GM12878 (cell line): ENCODE data around the gene SLF2. TPM values are rescaled to one million over a fixed set of nuclear protein-coding genes. Genes with fewer than 3 reads are reported as not detected.

Experiments used
- ATAC-seq: fragments of 200-7000 bp; cut with Tn5 transposase; 3 replicates; pipeline ENCODE4 v1.9.1; 2020; ENCODE audit warnings: mild to moderate bottlenecking, moderate library complexity
- BruUV-seq: library from RNA; stranded (reverse); fragments of 400-500 nt; replicated peaks from 2 replicates; lab custom pipeline; 2021; lab: Mats Ljungman, UMichigan
- CTCF ChIA-PET: fragments of 300-600 bp; sonication (Branson Sonifier 250); formaldehyde crosslinking; extraction: SDS; loops from one replicate; lab custom pipeline; 2021; ENCODE audit warnings: inconsistent platforms; lab: Yijun Ruan, JAX
- POLR2A ChIA-PET: fragments of 350-600 bp; formaldehyde crosslinking; extraction: SDS; loops from one replicate; lab custom pipeline; 2021; ENCODE audit warnings: inconsistent platforms; lab: Charles Lee
- RAD21 ChIA-PET: fragments of 300-600 bp; sonication (Branson Sonifier 250); formaldehyde crosslinking; loops from one replicate; lab custom pipeline; 2023; ENCODE audit warnings: antibody characterized with exemption; ENCODE audit not compliant: unreplicated experiment; lab: Charles Lee
- SMC1A ChIA-PET: fragments of 300-600 bp; sonication (Branson Sonifier 250); formaldehyde crosslinking; loops from one replicate; lab custom pipeline; 2023; ENCODE audit not compliant: unreplicated experiment, uncharacterized antibody; lab: Charles Lee
- DNase-seq: peaks from one replicate; pipeline ENCODE4 v3.0.0-alpha.2; 2011; ENCODE audit warnings: low read depth, low spot score
- FAIRE-seq: peaks from 3 replicates; lab custom pipeline; 2011; peaks lifted over from hg19 to GRCh38; lab: Jason Lieb, UNC
- H2AFZ ChIP-seq: 2 replicates; pipeline ENCODE4 v1.6.0; 2011; ENCODE audit warnings: low read depth, low read length, control low read depth; ENCODE audit not compliant: control insufficient read depth
- H3K27ac ChIP-seq: 2 replicates; pipeline ENCODE4 v1.5.1; 2011; ENCODE audit warnings: control low read depth; ENCODE audit not compliant: control insufficient read depth, insufficient read depth
- H3K27me3 ChIP-seq, 2 experiments: replicated peaks in 1 of 2; 2 replicates each; pipeline versions ENCODE4 v1.6.0 to v1.6.1; 2011; ENCODE audit warnings: low read length in 1 of 2; ENCODE audit not compliant: control insufficient read depth in 2 of 2, insufficient read depth in 2 of 2
- H3K36me3 ChIP-seq, 2 experiments: 2 replicates each; pipeline ENCODE4 v1.5.1; 2011; ENCODE audit warnings: low read length in 1 of 2; ENCODE audit not compliant: control insufficient read depth in 2 of 2, insufficient read depth in 2 of 2
- H3K4me1 ChIP-seq: 2 replicates; pipeline ENCODE4 v1.6.1; 2011; ENCODE audit warnings: mild to moderate bottlenecking, low read length, moderate library complexity, mixed read lengths; ENCODE audit not compliant: control insufficient read depth, insufficient read depth
- H3K4me2 ChIP-seq: 2 replicates; pipeline ENCODE4 v1.6.0; 2011; ENCODE audit warnings: control low read depth; ENCODE audit not compliant: control insufficient read depth, insufficient read depth
- H3K4me3 ChIP-seq: fragments of 200-600 bp; sonication (generic); 2 replicates; pipeline ENCODE4 v1.5.1; 2016
- H3K79me2 ChIP-seq: 2 replicates; pipeline ENCODE4 v1.6.0; 2011; ENCODE audit warnings: low read length; ENCODE audit not compliant: control insufficient read depth, insufficient read depth
- H3K9ac ChIP-seq: 2 replicates; pipeline ENCODE4 v1.8.0; 2011; ENCODE audit warnings: low read length, control low read depth, mixed read lengths; ENCODE audit not compliant: control insufficient read depth, insufficient read depth
- H3K9me3 ChIP-seq: replicated peaks from 3 replicates; pipeline ENCODE4 v1.5.1; 2011; ENCODE audit warnings: mild to moderate bottlenecking, low read length; ENCODE audit not compliant: control insufficient read depth, insufficient read depth
- H4K20me1 ChIP-seq: 2 replicates; pipeline ENCODE4 v1.6.0; 2011; ENCODE audit not compliant: control insufficient read depth, insufficient read depth
- BHLHE40 ChIP-seq, 2 experiments: fragments of 450-650 bp in 1 of 2; IDR thresholded peaks; 2 replicates each; pipeline ENCODE4 v1.6.1; 2011 to 2017; ENCODE audit warnings: low read depth in 2 of 2, borderline replicate concordance in 1 of 2, improper control_type of control experiment in 1 of 2, low read length in 1 of 2, mild to moderate bottlenecking in 1 of 2
- DPF2 ChIP-seq: fragments of 450-650 bp; IDR thresholded peaks from 2 replicates; pipeline ENCODE4 v1.6.1; 2017; ENCODE audit warnings: mild to moderate bottlenecking
- MAX ChIP-seq: IDR thresholded peaks from 2 replicates; pipeline ENCODE4 v1.6.1; 2012; ENCODE audit warnings: low read depth, low read length, improper control_type of control experiment
- RB1 ChIP-seq: fragments of 450-650 bp; formaldehyde crosslinking; IDR thresholded peaks from 2 replicates; pipeline ENCODE4 v1.6.1; 2017; ENCODE audit warnings: mild to moderate bottlenecking, borderline replicate concordance
- ZBTB11 ChIP-seq: fragments of 450-650 bp; formaldehyde crosslinking; IDR thresholded peaks from 2 replicates; pipeline ENCODE4 v1.5.0; 2022; ENCODE audit warnings: mild to moderate bottlenecking, missing genetic modification characterization
- ZNF217 ChIP-seq: fragments of 450-650 bp; IDR thresholded peaks from 2 replicates; pipeline ENCODE4 v1.6.1; 2017; ENCODE audit warnings: antibody characterized with exemption, mild to moderate bottlenecking
- WGBS: methylation state at CpG from one replicate; pipeline ENCODE4 v1.1.6; 2016; ENCODE audit warnings: low lambda C conversion rate; ENCODE audit not compliant: insufficient replicate concordance, insufficient coverage; ENCODE audit errors: missing lambda C conversion rate; 5-methylcytosine and 5-hydroxymethylcytosine counted together
- in situ Hi-C: fragments of 300-500 bp; cut with MboI; formaldehyde crosslinking; loops from 9 replicates; pipeline ENCODE4 v1.14.3; 2018; ENCODE audit warnings: mixed read lengths
- intact Hi-C: fragments of 100-400 bp; cut with micrococcal nuclease; formaldehyde crosslinking; loops from one replicate; pipeline ENCODE4 v1.14.2; 2022; ENCODE audit not compliant: unreplicated experiment
- polyA plus RNA-seq, 11 experiments: library from polyadenylated mRNA; depleted of rRNA in 4 of 11; unstranded in 6 of 11; stranded (reverse) in 5 of 11; fragments of >200 nt; fragmentation: Nextera tagmentation in 4 of 11; fragmentation: Illumina TruSeq in 1 of 11; extraction: Ambion mirVana in 4 of 11; extraction: Trizol in 1 of 11; gene quantifications; 1 replicate in 1 of 11; 2 replicates in 10 of 11; pipeline versions ENCODE4 v1.2.1 to v1.2.3, GENCODE V29; 2011 to 2016; ENCODE audit warnings: inconsistent platforms in 2 of 11, missing spikeins in 2 of 11, low read depth in 1 of 11
- total RNA-seq, 4 experiments: library from RNA; depleted of rRNA in 3 of 4; stranded (reverse); fragments of >200 nt in 3 of 4; fragmentation: Illumina TruSeq in 1 of 4; extraction: Trizol in 1 of 4; gene quantifications; 2 replicates each; pipeline versions ENCODE4 v1.2.1 to v1.2.3, GENCODE V29; 2013 to 2021

The SLF2 gene
- total and polyA plus RNA-seq, 10 of the 15 experiments (the other 5 are each of a cell fraction or from before 2014, with no cell fraction given): 3.0 to 25.2 (median 17.9) TPM

GRCh38 chr10:100864036-100864885 lies 48.5 kb upstream of the SLF2 start:
- FAIRE-seq (no peak), DNase-seq (no peak), ATAC-seq (no peak)
- 54% methylated on average over 24 of the region's 24 CpGs for WGBS
- in situ Hi-C loops: no loop called here
- CTCF ChIA-PET: no interaction called here
- no peak overlapping the region for H3K4me2 ChIP-seq
- no peaks in the 10 kb centered on the region for H3K9me3 ChIP-seq
- H3K36me3 ChIP-seq: no peaks in the 10 kb centered on the region
- TF ChIP-seq RB1 (no peak), ZBTB11 (CRISPR knock-in tag) (no peak), DPF2 (no peak), BHLHE40 (IDR thresholded peaks at IDR 0.05; ENCODE audit: borderline replicate concordance in 1 of 2, low read depth in 2 of 2, low read length in 1 of 2) (no peak), ZNF217 (no peak), MAX (no peak)
- intact Hi-C loops: no loop called here
- RAD21 ChIA-PET: no interaction called here
- H3K79me2 ChIP-seq: no peaks in the 10 kb centered on the region
- no peak overlapping the region for H3K9ac ChIP-seq
- BruUV-seq: no TSS peak
- H3K27ac ChIP-seq: no peak overlapping the region
- no peak overlapping the region for H2AFZ ChIP-seq
- H3K27me3 ChIP-seq: peaks cover 4 to 12% of the 10 kb centered on the region in 2 experiments; a peak in 2 of 4 replicates
- H3K4me1 ChIP-seq: no peaks in the 10 kb centered on the region
- no peak overlapping the region for H3K4me3 ChIP-seq
- SMC1A ChIA-PET: no interaction called here
- POLR2A ChIA-PET: no interaction called here
- H4K20me1 ChIP-seq: no peaks in the 10 kb centered on the region
